MM.1S (cell line): ENCODE results near the gene NLGN1.

ENCODE experiments used
- DNase-seq: peaks from one replicate; pipeline ENCODE4 v3.0.0-alpha.2; 2015
- H2AFZ ChIP-seq: fragments of 300-600 bp; sonication (generic); 2 replicates; pipeline ENCODE4 v1.6.0; 2016; ENCODE audit warnings: antibody characterized with exemption, low read length
- H3F3A ChIP-seq: fragments of 300-600 bp; sonication (generic); 2 replicates; pipeline ENCODE4 v1.6.1; 2016; ENCODE audit warnings: mild to moderate bottlenecking, antibody characterized with exemption, low read length, moderate library complexity, mixed read lengths; ENCODE audit not compliant: insufficient read depth
- H3K27ac ChIP-seq: fragments of 300-600 bp; sonication (generic); 2 replicates; pipeline ENCODE4 v1.5.1; 2016; ENCODE audit warnings: mild to moderate bottlenecking, low read length
- H3K27me3 ChIP-seq: fragments of 300-600 bp; sonication (generic); replicated peaks from 2 replicates; pipeline ENCODE4 v1.6.0; 2016; ENCODE audit warnings: low read length; ENCODE audit not compliant: insufficient read depth
- H3K36me3 ChIP-seq: fragments of 300-600 bp; sonication (generic); replicated peaks from 2 replicates; pipeline ENCODE4 v1.6.1; 2016; ENCODE audit warnings: mild to moderate bottlenecking, low read length, mixed read lengths; ENCODE audit not compliant: insufficient read depth
- H3K4me1 ChIP-seq: fragments of 300-600 bp; sonication (generic); 2 replicates; pipeline ENCODE4 v1.6.1; 2016; ENCODE audit warnings: low read length, mixed read lengths
- H3K4me2 ChIP-seq: fragments of 300-600 bp; sonication (generic); 2 replicates; pipeline ENCODE4 v1.6.0; 2016; ENCODE audit warnings: low read depth, low read length
- H3K4me3 ChIP-seq: fragments of 300-600 bp; sonication (generic); 2 replicates; pipeline ENCODE4 v1.5.1; 2016; ENCODE audit warnings: low read length, mixed read lengths
- H3K79me2 ChIP-seq: fragments of 300-600 bp; sonication (generic); 2 replicates; pipeline ENCODE4 v1.6.1; 2016; ENCODE audit warnings: mixed run types, low read length, mixed read lengths
- H3K9ac ChIP-seq: fragments of 300-600 bp; sonication (generic); 2 replicates; pipeline ENCODE4 v1.6.1; 2016; ENCODE audit warnings: low read length, mixed read lengths
- H3K9me2 ChIP-seq: fragments of 300-600 bp; sonication (generic); replicated peaks from 2 replicates; pipeline ENCODE4 v1.6.1; 2016; ENCODE audit warnings: mild to moderate bottlenecking, low read length, mixed read lengths; ENCODE audit not compliant: insufficient read depth
- H3K9me3 ChIP-seq: fragments of 300-600 bp; sonication (generic); replicated peaks from 2 replicates; pipeline ENCODE4 v1.6.1; 2016; ENCODE audit warnings: mild to moderate bottlenecking, low read length, mixed read lengths; ENCODE audit not compliant: insufficient read depth
- H4K20me1 ChIP-seq: fragments of 300-600 bp; sonication (generic); 2 replicates; pipeline ENCODE4 v1.6.1; 2016; ENCODE audit warnings: mild to moderate bottlenecking, low read length, moderate library complexity, mixed read lengths; ENCODE audit not compliant: insufficient read depth
- CTCF ChIP-seq: fragments of 300-600 bp; sonication (generic); IDR thresholded peaks from 2 replicates; pipeline ENCODE4 v1.5.1; 2016; ENCODE audit warnings: antibody characterized with exemption, low read length, mixed read lengths
- EZH2 ChIP-seq: fragments of 300-600 bp; sonication (generic); optimal IDR thresholded peaks from 2 replicates; pipeline ENCODE3; 2017; ENCODE audit warnings: low read depth, mild to moderate bottlenecking, antibody characterized with exemption, low read length, mixed read lengths
- EZH2phosphoT487 ChIP-seq: fragments of 300-600 bp; sonication (generic); IDR thresholded peaks from 2 replicates; pipeline ENCODE4 v1.6.1; 2018; ENCODE audit warnings: antibody characterized with exemption, low read length

Gene NLGN1

GRCh38 chr3:173938159-173938558 lies 540.6 kb downstream of the NLGN1 start:
- no peak for DNase-seq
- no peak overlapping the region for H2AFZ ChIP-seq
- no peaks in the 10 kb centered on the region for H4K20me1 ChIP-seq
- no peak overlapping the region for H3K4me3 ChIP-seq
- TF ChIP-seq CTCF (no peak), EZH2 (no peak), EZH2phosphoT487 (no peak)
- H3K9ac ChIP-seq, result no peak overlapping the region
- peaks cover 4% of the 10 kb centered on the region for H3K4me1 ChIP-seq
- no peak overlapping the region for H3K4me2 ChIP-seq
- H3K79me2 ChIP-seq, result no peaks in the 10 kb centered on the region
- H3K27ac ChIP-seq, result no peak overlapping the region
- H3K36me3 ChIP-seq, result no peaks in the 10 kb centered on the region
- H3K9me2 ChIP-seq, result no peaks in the 10 kb centered on the region
- H3F3A ChIP-seq, result no peaks in the 10 kb centered on the region
- no peaks in the 10 kb centered on the region for H3K9me3 ChIP-seq
- no peaks in the 10 kb centered on the region for H3K27me3 ChIP-seq

- Histone ChIP-seq H3K9me3 (no peaks in the 10 kb centered on the region), H3K36me3 (no peaks in the 10 kb centered on the region), H3K4me3 (no peak overlapping the region), H3K79me2 (no peaks in the 10 kb centered on the region), H3K27ac (no peak overlapping the region), H3K4me2 (no peak overlapping the region), H3K27me3 (no peaks in the 10 kb centered on the region), H3K9me2 (no peaks in the 10 kb centered on the region), H2AFZ (no peak overlapping the region), H3F3A (no peaks in the 10 kb centered on the region), H4K20me1 (no peaks in the 10 kb centered on the region), H3K9ac (no peak overlapping the region), H3K4me1 (no peaks in the 10 kb centered on the region; the same call in 1 of the 2 replicates)
- no peak for DNase-seq
- TF ChIP-seq EZH2, result no peak
- TF ChIP-seq CTCF, result no peak
- no peak for TF ChIP-seq EZH2phosphoT487
Observed at GRCh38 chr3:173938616-173939015, 541.1 kb downstream of the NLGN1 start.

GRCh38 chr3:173939331-173939730 lies 541.8 kb downstream of the NLGN1 start:
- H4K20me1 ChIP-seq, result no peaks in the 10 kb centered on the region
- TF ChIP-seq CTCF (no peak), EZH2 (no peak), EZH2phosphoT487 (no peak)
- H3K79me2 ChIP-seq, result no peaks in the 10 kb centered on the region

More at GRCh38 chr3:173939331-173939730, 541.8 kb downstream of the NLGN1 start:
- no peaks in the 10 kb centered on the region for H3K9me3 ChIP-seq
- H3K36me3 ChIP-seq, result no peaks in the 10 kb centered on the region
- H3K9ac ChIP-seq, result no peak overlapping the region
- no peaks in the 10 kb centered on the region for H3F3A ChIP-seq
- no peaks in the 10 kb centered on the region for H3K4me1 ChIP-seq
- DNase-seq, result no peak
- H3K4me2 ChIP-seq, result no peak overlapping the region
- H3K4me3 ChIP-seq, result no peak overlapping the region
- no peaks in the 10 kb centered on the region for H3K9me2 ChIP-seq
- no peaks in the 10 kb centered on the region for H3K27me3 ChIP-seq
- no peak overlapping the region for H3K27ac ChIP-seq
- H2AFZ ChIP-seq, result no peak overlapping the region
